Panc1 (cell line): ENCODE measurements around the gene NAPG. TPM values are rescaled to one million over a fixed set of nuclear protein-coding genes. Genes with fewer than 3 reads are reported as not detected.
"Not testable (repeated sequence)": the region's sequence is repeated elsewhere in the genome, so short reads cannot be mapped to it uniquely, and the experiment has no call there.

Source experiments
- ATAC-seq: fragments of 200-7000 bp; cut with Tn5 transposase; 2 replicates; pipeline ENCODE4 v1.9.1; 2020; ENCODE audit warnings: mild to moderate bottlenecking, moderate library complexity
- BruUV-seq: library from RNA; stranded (reverse); fragments of 400-500 nt; replicated peaks from 2 replicates; lab custom pipeline; 2021; lab: Mats Ljungman, UMichigan
- CTCF ChIA-PET: fragments of 300-600 bp; sonication (Branson Sonifier 250); formaldehyde crosslinking; loops from one replicate; lab custom pipeline; 2022; ENCODE audit warnings: antibody characterized with exemption; lab: Charles Lee
- POLR2A ChIA-PET: fragments of 300-600 bp; sonication (Branson Sonifier 250); formaldehyde crosslinking; loops from one replicate; lab custom pipeline; 2022; ENCODE audit warnings: antibody characterized with exemption; lab: Charles Lee
- DNase-seq: peaks from one replicate; pipeline ENCODE4 v3.0.0-alpha.2; 2010; ENCODE audit warnings: low read depth, low spot score
- H3K27ac ChIP-seq: 2 replicates; pipeline ENCODE4 v1.5.1; 2011; ENCODE audit warnings: mild to moderate bottlenecking, low read length, inconsistent platforms
- H3K27me3 ChIP-seq: fragments of 200-500 bp; sonication (Bioruptor generic); 2 replicates; pipeline ENCODE4 v1.6.0; 2014; ENCODE audit warnings: low read length, inconsistent platforms; ENCODE audit not compliant: control insufficient read depth, insufficient read depth
- H3K36me3 ChIP-seq: fragments of 200-500 bp; sonication (Bioruptor generic); 2 replicates; pipeline ENCODE4 v1.5.1; 2014; ENCODE audit warnings: inconsistent platforms, mild to moderate bottlenecking, low read length, moderate library complexity; ENCODE audit not compliant: control insufficient read depth, insufficient read depth
- H3K4me1 ChIP-seq: 2 replicates; pipeline ENCODE4 v1.5.1; 2011; ENCODE audit warnings: inconsistent platforms, mild to moderate bottlenecking, low read length, moderate library complexity; ENCODE audit not compliant: control insufficient read depth, insufficient read depth
- H3K4me3 ChIP-seq, 2 experiments: 2 replicates each; pipeline ENCODE4 v1.5.1; 2011 to 2012; ENCODE audit warnings: low read depth in 2 of 2, low read length in 2 of 2, mild to moderate bottlenecking in 2 of 2, inconsistent platforms in 1 of 2, moderate library complexity in 1 of 2
- H3K9me3 ChIP-seq: fragments of 200-500 bp; sonication (Bioruptor generic); 2 replicates; pipeline ENCODE4 v1.5.1; 2014; ENCODE audit warnings: low read depth, mild to moderate bottlenecking, inconsistent platforms, low read length, moderate library complexity; ENCODE audit not compliant: control insufficient read depth, insufficient read depth
- POLR2AphosphoS5 ChIP-seq: IDR thresholded peaks from 2 replicates; pipeline ENCODE4 v1.6.1; 2012; ENCODE audit warnings: mild to moderate bottlenecking, low read depth, low read length, moderate library complexity
- REST ChIP-seq, 2 experiments: IDR thresholded peaks; 2 replicates each; pipeline ENCODE4 v1.6.1; 2011 to 2012; ENCODE audit warnings: low read depth in 2 of 2, control low read depth in 1 of 2, low read length in 1 of 2, mild to moderate bottlenecking in 1 of 2, moderate library complexity in 1 of 2; ENCODE audit not compliant: insufficient read depth in 1 of 2
- SIN3A ChIP-seq: IDR thresholded peaks from 2 replicates; pipeline ENCODE4 v1.6.1; 2012; ENCODE audit warnings: low read depth, mild to moderate bottlenecking, low read length, moderate library complexity, borderline replicate concordance; ENCODE audit not compliant: insufficient read depth
- TCF7L2 ChIP-seq: IDR thresholded peaks from 2 replicates; pipeline ENCODE4 v1.6.1; 2011; ENCODE audit warnings: mild to moderate bottlenecking, low read depth, low read length, inconsistent platforms
- in situ Hi-C: cut with HindIII; loops from 2 replicates; pipeline ENCODE4 v1.10.0; 2016; ENCODE audit warnings: low sequenced_read_pairs, low pct_unique_long_range_greater_than_20kb
- intact Hi-C: fragments of 100-400 bp; cut with micrococcal nuclease; formaldehyde crosslinking; loops from one replicate; pipeline ENCODE4 v1.10.0; 2022; ENCODE audit not compliant: unreplicated experiment
- total RNA-seq: library from RNA; stranded (reverse); gene quantifications from one replicate; pipeline ENCODE4 v1.2.1, GENCODE V29; 2021; ENCODE audit not compliant: unreplicated experiment
- TF ChIP-seq, protein P1 (sequence below): fragments of 450-650 bp; IDR thresholded peaks from 2 replicates; pipeline ENCODE4 v1.5.1; 2017; ENCODE audit warnings: mild to moderate bottlenecking

NAPG gene
- total RNA-seq, 1 experiment from 2014 or later, result 27.8 TPM

GRCh38 chr18:10536280-10536679 lies 10.5 kb downstream of the NAPG start:
- intact Hi-C loops (no loop called here), in situ Hi-C loops (no loop called here)
- Histone ChIP-seq H3K4me3 (no peak overlapping the region), H3K27ac (no peak overlapping the region), H3K36me3 (peaks cover 10% of the 10 kb centered on the region; the same call in 1 of the 2 replicates), H3K9me3 (no peaks in the 10 kb centered on the region), H3K4me1 (no peaks in the 10 kb centered on the region; the same call in 1 of the 2 replicates), H3K27me3 (no peaks in the 10 kb centered on the region)
- ChIA-PET CTCF (no interaction called here), POLR2A (no interaction called here)
- ATAC-seq, result no peak
- no TSS peak for BruUV-seq
- DNase-seq, result no peak
- no peak for TF ChIP-seq REST (IDR thresholded peaks at IDR 0.05; ENCODE audit: insufficient read depth in 1 of 2, low read depth in 2 of 2, low read length in 1 of 2)
- TF ChIP-seq, protein P1, sequence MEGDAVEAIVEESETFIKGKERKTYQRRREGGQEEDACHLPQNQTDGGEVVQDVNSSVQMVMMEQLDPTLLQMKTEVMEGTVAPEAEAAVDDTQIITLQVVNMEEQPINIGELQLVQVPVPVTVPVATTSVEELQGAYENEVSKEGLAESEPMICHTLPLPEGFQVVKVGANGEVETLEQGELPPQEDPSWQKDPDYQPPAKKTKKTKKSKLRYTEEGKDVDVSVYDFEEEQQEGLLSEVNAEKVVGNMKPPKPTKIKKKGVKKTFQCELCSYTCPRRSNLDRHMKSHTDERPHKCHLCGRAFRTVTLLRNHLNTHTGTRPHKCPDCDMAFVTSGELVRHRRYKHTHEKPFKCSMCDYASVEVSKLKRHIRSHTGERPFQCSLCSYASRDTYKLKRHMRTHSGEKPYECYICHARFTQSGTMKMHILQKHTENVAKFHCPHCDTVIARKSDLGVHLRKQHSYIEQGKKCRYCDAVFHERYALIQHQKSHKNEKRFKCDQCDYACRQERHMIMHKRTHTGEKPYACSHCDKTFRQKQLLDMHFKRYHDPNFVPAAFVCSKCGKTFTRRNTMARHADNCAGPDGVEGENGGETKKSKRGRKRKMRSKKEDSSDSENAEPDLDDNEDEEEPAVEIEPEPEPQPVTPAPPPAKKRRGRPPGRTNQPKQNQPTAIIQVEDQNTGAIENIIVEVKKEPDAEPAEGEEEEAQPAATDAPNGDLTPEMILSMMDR, result no peak
- no peak for TF ChIP-seq TCF7L2
- TF ChIP-seq SIN3A, result no peak
- TF ChIP-seq POLR2AphosphoS5, result no peak

DNA sequence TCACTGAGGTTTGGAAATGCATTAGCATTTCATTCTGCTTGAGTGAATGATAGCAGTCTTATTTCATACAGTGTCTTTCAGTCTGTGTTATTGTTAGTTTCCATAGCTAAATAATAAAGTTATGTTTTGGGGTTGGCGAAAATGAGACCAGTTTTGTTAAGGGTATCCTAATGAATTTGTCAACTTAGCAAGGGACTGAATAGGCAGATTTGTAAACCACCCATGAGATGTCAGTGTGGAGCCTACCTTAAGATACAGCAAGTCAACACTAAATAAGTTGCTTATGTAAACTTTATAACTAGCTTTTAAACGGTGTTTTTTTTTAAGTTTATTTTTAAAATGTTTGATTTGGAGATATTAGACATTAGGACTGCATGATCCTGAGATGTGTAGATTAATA lies 11.9 kb downstream of the NAPG start:
- intact Hi-C loops (no loop called here), in situ Hi-C loops (no loop called here)
- Histone ChIP-seq H3K36me3 (peaks cover 15% of the 10 kb centered on the region), H3K4me3 (no peak overlapping the region), H3K4me1 (no peaks in the 10 kb centered on the region), H3K27ac (no peak overlapping the region), H3K27me3 (no peaks in the 10 kb centered on the region), H3K9me3 (no peaks in the 10 kb centered on the region)
- no TSS peak for BruUV-seq
- DNase-seq (no peak), ATAC-seq (no peak)
- no peak for TF ChIP-seq SIN3A
- TF ChIP-seq, protein P1, result no peak
- TF ChIP-seq TCF7L2, result no peak
- TF ChIP-seq POLR2AphosphoS5, result no peak
- no peak for TF ChIP-seq REST (IDR thresholded peaks at IDR 0.05; ENCODE audit: insufficient read depth in 1 of 2, low read depth in 2 of 2, low read length in 1 of 2)
- ChIA-PET POLR2A (no interaction called here), CTCF (interaction anchor here (0.6 kb wide), 1 partner anchor 12 kb away, joined by 7 read pairs; the partner anchor contains the start of gene NAPG)

DNA sequence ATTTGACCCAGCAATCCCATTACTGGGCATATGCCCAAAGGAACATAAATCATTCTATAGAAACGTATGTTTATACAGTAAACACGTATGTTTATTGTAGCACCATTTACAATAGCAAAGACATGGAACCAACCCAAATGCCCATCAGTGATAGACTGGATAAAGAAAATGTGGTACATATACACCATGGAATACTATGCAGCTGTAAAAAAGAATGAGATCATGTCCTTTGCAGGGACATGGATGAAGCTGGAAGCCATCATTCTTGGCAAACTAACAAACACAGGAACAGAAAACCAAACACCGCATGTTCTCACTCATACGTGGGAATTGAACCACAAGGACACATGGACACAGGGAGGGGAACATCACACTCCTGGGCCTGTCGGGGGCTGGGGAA lies 13.3 kb downstream of the NAPG start:
- ATAC-seq, intact Hi-C loops, H3K27me3 ChIP-seq, H3K9me3 ChIP-seq, DNase-seq, H3K4me3 ChIP-seq, H3K27ac ChIP-seq, in situ Hi-C loops, POLR2A ChIA-PET, CTCF ChIA-PET, H3K4me1 ChIP-seq: not testable (repeated sequence)
- TSS peak; percentile 36 for BruUV-seq
- H3K36me3 ChIP-seq, result peaks cover 17% of the 10 kb centered on the region
